HCT116 (cell line): ENCODE results near the gene MYO10. TPM values are rescaled to one million over a fixed set of nuclear protein-coding genes. Genes with fewer than 3 reads are reported as not detected.

Source experiments
- ATAC-seq: fragments of 200-7000 bp; cut with Tn5 transposase; 2 replicates; pipeline ENCODE4 v1.9.1; 2020; ENCODE audit warnings: mild to moderate bottlenecking, moderate library complexity
- BruUV-seq: library from RNA; stranded (reverse); fragments of 400-500 nt; replicated peaks from 2 replicates; lab custom pipeline; 2021; lab: Mats Ljungman, UMichigan
- CTCF ChIA-PET: fragments of 300-600 bp; sonication (Branson Sonifier 250); formaldehyde crosslinking; loops from one replicate; lab custom pipeline; 2021; ENCODE audit warnings: antibody characterized with exemption; lab: Charles Lee
- POLR2A ChIA-PET: fragments of 300-600, 350-600 bp; sonication (Branson Sonifier 250); formaldehyde crosslinking; loops from one replicate; lab custom pipeline; 2021; ENCODE audit warnings: antibody characterized with exemption; lab: Charles Lee
- RAD21 ChIA-PET, 2 experiments: fragments of 300-600 bp; sonication (Branson Sonifier 250); formaldehyde crosslinking; loops; one replicate each; lab custom pipeline; 2023; ENCODE audit warnings: low total read pairs in 2 of 2; ENCODE audit not compliant: uncharacterized antibody in 2 of 2, unreplicated experiment in 2 of 2, low non-redundant PET in 1 of 2; lab: Charles Lee
- DNase-seq: peaks from one replicate; pipeline ENCODE4 v3.0.0-alpha.2; 2010; ENCODE audit warnings: low read depth, low spot score
- H2AFZ ChIP-seq: fragments of 200-600 bp; shearing (Covaris generic), sonication (generic); 2 replicates; pipeline ENCODE4 v1.6.1; 2017; ENCODE audit warnings: low read depth, mixed run types, mixed read lengths, antibody characterized with exemption, low read length; ENCODE audit not compliant: poor library complexity, severe bottlenecking
- H3K27ac ChIP-seq: 2 replicates; pipeline ENCODE4 v1.5.1; 2012; ENCODE audit warnings: low read depth, low read length
- H3K27me3 ChIP-seq: fragments of 200-600 bp; sonication (generic); 2 replicates; pipeline ENCODE4 v1.6.1; 2016; ENCODE audit warnings: mixed run types, low read length, mixed read lengths; ENCODE audit not compliant: insufficient read depth
- H3K36me3 ChIP-seq, 2 experiments: fragments of 200-500 bp in 1 of 2; fragments of 200-600 bp in 1 of 2; sonication (Bioruptor generic) in 1 of 2; sonication (generic) in 1 of 2; 2 replicates each; pipeline versions ENCODE4 v1.5.1 to v1.6.1; 2014 to 2016; ENCODE audit warnings: low read length in 2 of 2, inconsistent platforms in 1 of 2, mixed read lengths in 1 of 2, mixed run types in 1 of 2; ENCODE audit not compliant: insufficient read depth in 2 of 2, control insufficient read depth in 1 of 2
- H3K4me1 ChIP-seq, 2 experiments: fragments of 200-600 bp in 1 of 2; sonication (generic) in 1 of 2; 2 replicates each; pipeline versions ENCODE4 v1.5.1 to v1.6.1; 2012 to 2017; ENCODE audit warnings: low read length in 2 of 2, inconsistent platforms in 1 of 2, mild to moderate bottlenecking in 1 of 2, mixed read lengths in 1 of 2, mixed run types in 1 of 2, moderate library complexity in 1 of 2; ENCODE audit not compliant: insufficient read depth in 2 of 2, control insufficient read depth in 1 of 2
- H3K4me2 ChIP-seq: fragments of 200-600 bp; sonication (generic); 2 replicates; pipeline ENCODE4 v1.6.1; 2017; ENCODE audit warnings: mixed run types, low read length, mixed read lengths
- H3K4me3 ChIP-seq, 2 experiments: fragments of 200-600 bp in 1 of 2; sonication (generic) in 1 of 2; replicated peaks in 1 of 2; 2 replicates each; pipeline ENCODE4 v1.5.1; 2011 to 2016; ENCODE audit warnings: low read length in 2 of 2, control low read depth in 1 of 2, low read depth in 1 of 2, mild to moderate bottlenecking in 1 of 2, mixed read lengths in 1 of 2, mixed run types in 1 of 2
- H3K79me2 ChIP-seq: fragments of 200-600 bp; sonication (generic); 2 replicates; pipeline ENCODE4 v1.6.1; 2017; ENCODE audit warnings: mild to moderate bottlenecking, mixed run types, low read length, moderate library complexity, mixed read lengths; ENCODE audit not compliant: insufficient read depth
- H3K9ac ChIP-seq: fragments of 200-600 bp; sonication (generic); 2 replicates; pipeline ENCODE4 v1.6.1; 2016; ENCODE audit warnings: low read length, mixed read lengths
- H3K9me2 ChIP-seq: fragments of 200-600 bp; sonication (generic), shearing (Covaris generic); 2 replicates; pipeline ENCODE4 v1.6.1; 2017; ENCODE audit warnings: mixed run types, mild to moderate bottlenecking, moderate library complexity; ENCODE audit not compliant: insufficient read depth
- H3K9me3 ChIP-seq, 2 experiments: fragments of 200-500 bp in 1 of 2; fragments of 200-600 bp in 1 of 2; sonication (Bioruptor generic) in 1 of 2; sonication (generic) in 1 of 2; 2 replicates each; pipeline ENCODE4 v1.6.1; 2014 to 2017; ENCODE audit warnings: low read length in 2 of 2, mixed read lengths in 2 of 2, inconsistent platforms in 1 of 2, low read depth in 1 of 2, mild to moderate bottlenecking in 1 of 2, mixed run types in 1 of 2, moderate library complexity in 1 of 2; ENCODE audit not compliant: control insufficient read depth in 1 of 2, insufficient read depth in 1 of 2
- H4K20me1 ChIP-seq: fragments of 200-600 bp; sonication (generic), shearing (Covaris generic); 2 replicates; pipeline ENCODE4 v1.6.1; 2017; ENCODE audit warnings: mixed run types, mild to moderate bottlenecking, moderate library complexity; ENCODE audit not compliant: insufficient read depth
- ATF3 ChIP-seq: IDR thresholded peaks from 2 replicates; pipeline ENCODE4 v1.6.1; 2012
- CBX3 ChIP-seq: IDR thresholded peaks from 2 replicates; pipeline ENCODE4 v1.6.1; 2012; ENCODE audit warnings: low read depth
- CEBPB ChIP-seq: IDR thresholded peaks from 2 replicates; pipeline ENCODE4 v1.6.1; 2012; ENCODE audit warnings: low read depth
- CTCF ChIP-seq, 3 experiments: fragments of 200-600 bp in 1 of 3; sonication (generic) in 1 of 3; IDR thresholded peaks in 2 of 3; conservative IDR thresholded peaks in 1 of 3; 2 replicates each; pipeline ENCODE4 v1.5.1; 2012 to 2017; ENCODE audit warnings: low read depth in 2 of 3, low read length in 2 of 3, antibody characterized with exemption in 1 of 3, borderline replicate concordance in 1 of 3, control low read depth in 1 of 3, mild to moderate bottlenecking in 1 of 3, mixed read lengths in 1 of 3, mixed run types in 1 of 3, moderate library complexity in 1 of 3; ENCODE audit not compliant: insufficient read depth in 1 of 3
- EGR1 ChIP-seq: IDR thresholded peaks from 2 replicates; pipeline ENCODE4 v1.6.1; 2012; ENCODE audit warnings: low read depth
- ELF1 ChIP-seq: IDR thresholded peaks from 2 replicates; pipeline ENCODE4 v1.6.1; 2012; ENCODE audit warnings: low read depth, borderline replicate concordance
- EZH2 ChIP-seq: fragments of 200-600 bp; sonication (generic); IDR thresholded peaks from 2 replicates; pipeline ENCODE4 v1.6.1; 2017; ENCODE audit warnings: antibody characterized with exemption, mixed run types
- EZH2phosphoT487 ChIP-seq: fragments of 200-600 bp; IDR thresholded peaks from 2 replicates; pipeline ENCODE4 v1.6.1; 2018; ENCODE audit warnings: antibody characterized with exemption, borderline replicate concordance
- JUND ChIP-seq: IDR thresholded peaks from 2 replicates; pipeline ENCODE4 v1.6.1; 2012
- MAX ChIP-seq: IDR thresholded peaks from 2 replicates; pipeline ENCODE4 v1.6.1; 2012
- POLR2AphosphoS5 ChIP-seq: IDR thresholded peaks from 2 replicates; pipeline ENCODE4 v1.6.1; 2011; ENCODE audit warnings: mild to moderate bottlenecking, low read depth, low read length, moderate library complexity
- RAD21 ChIP-seq: IDR thresholded peaks from 2 replicates; pipeline ENCODE4 v1.6.1; 2012; ENCODE audit warnings: low read depth, mild to moderate bottlenecking
- SIN3A ChIP-seq: IDR thresholded peaks from 2 replicates; pipeline ENCODE4 v1.6.1; 2012; ENCODE audit warnings: low read depth
- SRF ChIP-seq: IDR thresholded peaks from 2 replicates; pipeline ENCODE4 v1.6.1; 2012; ENCODE audit warnings: low read depth
- TCF7L2 ChIP-seq: IDR thresholded peaks from 2 replicates; pipeline ENCODE4 v1.7.0; 2011; ENCODE audit warnings: borderline replicate concordance, inconsistent platforms; ENCODE audit not compliant: insufficient read depth, insufficient read length; ENCODE audit errors: extremely low read depth
- ZBTB33 ChIP-seq: IDR thresholded peaks from 2 replicates; pipeline ENCODE4 v1.6.1; 2011; ENCODE audit warnings: mild to moderate bottlenecking, low read length, moderate library complexity; ENCODE audit not compliant: insufficient replicate concordance; ENCODE audit errors: extremely low read depth
- ZFX ChIP-seq: fragments of 450-650 bp; IDR thresholded peaks from 2 replicates; pipeline ENCODE4 v1.6.1; 2017
- ZNF274 ChIP-seq: fragments of 200-500 bp; sonication (Bioruptor generic); IDR thresholded peaks from 2 replicates; pipeline ENCODE4 v1.6.1; 2014; ENCODE audit warnings: mild to moderate bottlenecking, low read depth, low read length, inconsistent platforms
- intact Hi-C: fragments of 100-400 bp; cut with micrococcal nuclease; formaldehyde crosslinking; loops from 2 replicates; pipeline ENCODE4 v1.10.0; 2022
- total RNA-seq: library from RNA; stranded (reverse); gene quantifications from one replicate; pipeline ENCODE4 v1.2.1, GENCODE V29; 2021; ENCODE audit not compliant: unreplicated experiment

Gene MYO10
- total RNA-seq, 1 experiment from 2014 or later, result 34.9 TPM

GRCh38 chr5:16787278-16787677 lies 148.8 kb downstream of the MYO10 start (continued):
- TF ChIP-seq ZBTB33, result no peak
- no peak for TF ChIP-seq EGR1
- TF ChIP-seq JUND, result no peak

GRCh38 chr5:16784843-16785791 lies 151.0 kb downstream of the MYO10 start:
- DNase-seq (no peak), ATAC-seq (no peak)
- no peaks in the 10 kb centered on the region for H3K9me2 ChIP-seq
- CTCF ChIA-PET, result interaction anchor here (1.4 kb wide), 1 partner anchor 418 kb away, joined by 4 read pairs; no protein-coding TSS in a partner anchor
- no TSS peak for BruUV-seq
- intact Hi-C loops, result no loop called here
- no peak overlapping the region for H3K27ac ChIP-seq
- H3K9ac ChIP-seq, result no peak overlapping the region
- H3K27me3 ChIP-seq, result no peaks in the 10 kb centered on the region
- no peaks in the 10 kb centered on the region for H3K4me1 ChIP-seq
- no peak overlapping the region for H3K4me2 ChIP-seq
- TF ChIP-seq ATF3 (no peak), ZNF274 (no peak), POLR2AphosphoS5 (no peak), TCF7L2 (no peak), CBX3 (no peak), RAD21 (no peak), EZH2phosphoT487 (no peak), ZFX (no peak), SIN3A (no peak), ELF1 (no peak), CEBPB (no peak), EGR1 (no peak), MAX (no peak), SRF (no peak), ZBTB33 (no peak), EZH2 (no peak), CTCF (IDR thresholded peaks at IDR 0.05 in 2 of 3, conservative IDR thresholded peaks at IDR 0.05 in 1 of 3; ENCODE audit: borderline replicate concordance in 1 of 3, insufficient read depth in 1 of 3, low read depth in 2 of 3, low read length in 2 of 3) (no peak)
- TF ChIP-seq, all 23 proteins: peak for 0
- ChIA-PET POLR2A (no interaction called here), RAD21 (no interaction called here)
- no peak overlapping the region for H2AFZ ChIP-seq
- peaks cover 12% of the 10 kb centered on the region; the same call in 1 of the 2 replicates for H3K79me2 ChIP-seq
- H4K20me1 ChIP-seq, result no peaks in the 10 kb centered on the region
- peaks cover 0 to 5% of the 10 kb centered on the region in 2 experiments; a peak in 2 of 4 replicates for H3K36me3 ChIP-seq
- H3K4me3 ChIP-seq, result no peak overlapping the region
- no peaks in the 10 kb centered on the region for H3K9me3 ChIP-seq
